ENCODE data around the gene PLAGL2.

The PLAGL2 gene

GRCh38 chr20:32236819-32237218 is 29.3 kb upstream of the PLAGL2 start:
- ChIA-PET CTCF (no interaction called here), POLR2A (no interaction called here)
- DNase-seq (ENCODE audit: extremely low spot score) = no peak
- TF ChIP-seq, protein P1, sequence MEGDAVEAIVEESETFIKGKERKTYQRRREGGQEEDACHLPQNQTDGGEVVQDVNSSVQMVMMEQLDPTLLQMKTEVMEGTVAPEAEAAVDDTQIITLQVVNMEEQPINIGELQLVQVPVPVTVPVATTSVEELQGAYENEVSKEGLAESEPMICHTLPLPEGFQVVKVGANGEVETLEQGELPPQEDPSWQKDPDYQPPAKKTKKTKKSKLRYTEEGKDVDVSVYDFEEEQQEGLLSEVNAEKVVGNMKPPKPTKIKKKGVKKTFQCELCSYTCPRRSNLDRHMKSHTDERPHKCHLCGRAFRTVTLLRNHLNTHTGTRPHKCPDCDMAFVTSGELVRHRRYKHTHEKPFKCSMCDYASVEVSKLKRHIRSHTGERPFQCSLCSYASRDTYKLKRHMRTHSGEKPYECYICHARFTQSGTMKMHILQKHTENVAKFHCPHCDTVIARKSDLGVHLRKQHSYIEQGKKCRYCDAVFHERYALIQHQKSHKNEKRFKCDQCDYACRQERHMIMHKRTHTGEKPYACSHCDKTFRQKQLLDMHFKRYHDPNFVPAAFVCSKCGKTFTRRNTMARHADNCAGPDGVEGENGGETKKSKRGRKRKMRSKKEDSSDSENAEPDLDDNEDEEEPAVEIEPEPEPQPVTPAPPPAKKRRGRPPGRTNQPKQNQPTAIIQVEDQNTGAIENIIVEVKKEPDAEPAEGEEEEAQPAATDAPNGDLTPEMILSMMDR (IDR thresholded peaks at IDR 0.05; ENCODE audit: control extremely low read depth, extremely low read depth, low read depth, missing control alignments) = no peak

DNA sequence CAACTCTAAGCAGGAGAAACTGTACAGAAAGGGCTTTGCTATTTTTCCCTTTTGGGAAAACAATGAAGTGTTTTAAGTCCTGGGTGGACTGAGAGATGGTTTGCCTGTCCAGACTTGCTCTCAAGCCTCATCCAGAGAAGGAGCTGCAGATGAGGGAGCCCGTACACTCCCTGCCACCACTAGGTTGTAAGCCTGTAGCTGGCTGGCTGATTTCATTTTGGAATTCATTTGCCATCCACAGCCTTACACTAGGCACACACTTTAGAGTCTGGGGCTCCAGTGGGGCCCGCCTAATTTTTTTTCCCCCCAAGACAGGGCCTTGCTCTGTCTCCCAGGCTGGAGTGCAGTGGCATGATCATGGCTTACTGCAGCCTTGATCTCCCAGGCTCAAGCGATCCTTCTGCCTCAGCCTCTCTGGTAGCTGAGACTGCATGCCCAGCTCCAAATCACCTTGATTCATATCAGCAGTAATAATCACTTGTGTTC is 28.5 kb upstream of the PLAGL2 start:
- TF ChIP-seq, protein P1 (IDR thresholded peaks at IDR 0.05; ENCODE audit: control extremely low read depth, extremely low read depth, low read depth, missing control alignments) = no peak
- ChIA-PET POLR2A (no interaction called here), CTCF (no interaction called here)
- DNase-seq (ENCODE audit: extremely low spot score) = no peak

GRCh38 chr20:32235331-32236047 is 27.9 kb upstream of the PLAGL2 start:
- no peak for DNase-seq (ENCODE audit: extremely low spot score)

DNA sequence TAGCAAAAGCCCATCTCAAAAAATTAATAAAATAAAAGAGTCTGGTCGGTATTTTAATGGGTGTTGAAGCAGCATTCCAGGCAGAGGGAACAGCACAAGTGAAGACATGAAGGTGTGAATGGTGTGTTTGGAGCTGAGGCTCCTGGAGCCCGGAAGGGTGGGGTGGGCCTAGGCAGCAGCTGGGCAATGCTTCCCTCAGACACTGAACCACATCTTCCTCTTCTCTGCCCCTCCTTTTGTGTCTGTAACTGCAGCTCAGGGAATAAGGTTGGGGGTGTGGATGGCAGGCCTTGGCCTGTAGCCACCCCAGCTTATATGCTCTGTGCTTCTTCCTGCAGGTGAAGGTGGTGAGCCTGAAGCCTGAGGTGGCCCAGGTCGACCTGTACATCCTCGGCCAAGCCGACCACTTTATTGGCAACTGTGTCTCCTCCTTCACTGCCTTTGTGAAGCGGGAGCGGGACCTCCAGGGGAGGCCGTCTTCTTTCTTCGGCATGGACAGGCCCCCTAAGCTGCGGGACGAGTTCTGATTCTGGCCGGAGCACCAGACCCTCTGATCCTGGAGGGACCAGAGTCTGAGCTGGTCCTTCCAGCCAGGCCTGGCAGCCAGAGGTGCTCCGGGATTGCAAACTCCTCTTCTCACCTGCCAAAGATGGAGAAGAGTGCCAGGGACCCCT is 26.7 kb upstream of the PLAGL2 start:
- ChIA-PET CTCF (interaction anchor here (0.9 kb wide), 1 partner anchor 12 kb away, joined by 4 read pairs; no protein-coding TSS in a partner anchor), POLR2A (no interaction called here)
- TF ChIP-seq, protein P1 (IDR thresholded peaks at IDR 0.05; ENCODE audit: control extremely low read depth, extremely low read depth, low read depth, missing control alignments) = no peak
- DNase-seq (ENCODE audit: extremely low spot score) = no peak

More at GRCh38 chr20:32235331-32236047, 27.9 kb upstream of the PLAGL2 start:
- ChIA-PET POLR2A (no interaction called here), CTCF (no interaction called here)
- TF ChIP-seq, protein P1 (IDR thresholded peaks at IDR 0.05; ENCODE audit: control extremely low read depth, extremely low read depth, low read depth, missing control alignments) = no peak

DNA sequence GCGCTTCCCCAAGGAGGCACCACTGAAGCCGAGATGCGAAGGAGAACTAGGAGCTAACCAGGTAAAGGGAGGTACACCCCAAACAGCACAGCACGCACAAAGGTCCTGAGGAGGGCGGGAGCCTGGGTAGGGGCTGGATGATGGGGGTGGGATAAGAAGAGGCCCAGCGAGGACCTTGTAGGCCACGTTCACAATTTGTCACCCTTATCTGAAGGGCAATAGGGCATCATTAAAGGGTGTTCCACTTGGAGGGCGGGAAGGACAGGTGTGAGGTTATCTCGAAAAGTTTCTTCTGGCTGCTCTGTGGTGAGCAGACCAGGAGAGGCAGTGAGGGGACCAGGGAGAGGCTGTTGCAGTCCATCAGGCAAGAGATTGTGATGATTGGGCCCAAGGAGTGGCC is 25.7 kb upstream of the PLAGL2 start:
- CTCF ChIA-PET = interaction anchor here (0.9 to 1.6 kb wide), 2 partner anchors 11 kb away, joined by 4 read pairs; no protein-coding TSS in a partner anchor
- POLR2A ChIA-PET = interaction anchor here (0.6 kb wide), 1 partner anchor 47 kb away, joined by 3 read pairs; no protein-coding TSS in a partner anchor
- DNase-seq (ENCODE audit: extremely low spot score) = no peak
- TF ChIP-seq, protein P1 (IDR thresholded peaks at IDR 0.05; ENCODE audit: control extremely low read depth, extremely low read depth, low read depth, missing control alignments) = no peak

- no peak for DNase-seq (ENCODE audit: extremely low spot score)
- TF ChIP-seq, protein P1 (IDR thresholded peaks at IDR 0.05; ENCODE audit: control extremely low read depth, extremely low read depth, low read depth, missing control alignments) = no peak
- POLR2A ChIA-PET = interaction anchor here (0.6 kb wide), 1 partner anchor 47 kb away, joined by 3 read pairs; no protein-coding TSS in a partner anchor
- CTCF ChIA-PET = interaction anchor here (0.9 to 1.6 kb wide), 3 partner anchors 10 to 254 kb away, joined by 3 to 5 read pairs (median 4); no protein-coding TSS in a partner anchor
These were observed 24.9 kb upstream of the PLAGL2 start for GRCh38 chr20:32232326-32232886.

Data from GM10248 (cell line).